Nephron progenitor cell (in vitro differentiated cells): ENCODE measurements around the gene DNAAF3.
"Not testable (repeated sequence)": the region's sequence is repeated elsewhere in the genome, so short reads cannot be mapped to it uniquely, and the experiment has no call there.

Experiments
- DNase-seq: peaks from one replicate; pipeline ENCODE4 v3.0.0; 2021
- H3K27ac Mint-ChIP-seq: 2 replicates; pipeline ENCODE4 v1.8.0; 2021; ENCODE audit warnings: mild to moderate bottlenecking, moderate library complexity, mixed read lengths
- H3K27me3 Mint-ChIP-seq: 2 replicates; pipeline ENCODE4 v1.8.0; 2021; ENCODE audit warnings: mild to moderate bottlenecking, low read depth, mixed read lengths; ENCODE audit not compliant: poor library complexity
- H3K36me3 Mint-ChIP-seq: 2 replicates; pipeline ENCODE4 v1.8.0; 2021; ENCODE audit warnings: low read depth, mixed read lengths
- H3K4me1 Mint-ChIP-seq: 2 replicates; pipeline ENCODE4 v1.8.0; 2021; ENCODE audit warnings: mixed read lengths
- H3K4me3 Mint-ChIP-seq: 2 replicates; pipeline ENCODE4 v1.8.0; 2021; ENCODE audit warnings: mild to moderate bottlenecking, moderate library complexity, mixed read lengths
- H3K9me3 Mint-ChIP-seq: 2 replicates; pipeline ENCODE4 v1.8.0; 2021; ENCODE audit warnings: mild to moderate bottlenecking, moderate library complexity, mixed read lengths
- CTCF ChIP-seq: fragments of 200-600 bp; sonication (generic); IDR thresholded peaks from 2 replicates; pipeline ENCODE4 v1.5.0; 2021; ENCODE audit warnings: antibody characterized with exemption

DNAAF3 gene

DNA sequence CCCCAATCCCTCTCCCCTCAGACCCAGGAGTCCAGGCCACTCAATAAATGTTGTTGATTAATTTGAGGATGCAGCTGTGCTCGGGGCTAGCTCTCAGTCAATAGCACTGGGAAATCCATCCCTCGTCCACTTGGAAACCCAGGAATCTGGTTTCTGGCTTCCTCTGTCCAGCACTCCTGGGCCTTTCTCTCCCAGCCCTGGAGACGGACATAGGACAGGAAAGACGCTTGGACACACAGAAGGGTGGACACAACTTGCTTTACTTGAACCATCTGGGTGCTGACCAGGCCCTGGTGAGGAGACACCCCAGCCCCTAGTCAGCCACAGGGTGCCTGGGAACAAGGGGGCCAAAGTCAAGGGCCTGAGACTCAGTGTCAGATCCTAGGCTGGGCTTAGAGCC lies 8.0 kb downstream of the DNAAF3 start:
- Mint-ChIP-seq H3K36me3 (peaks cover 5% of the 10 kb centered on the region), H3K9me3 (peaks cover 8% of the 10 kb centered on the region), H3K27ac (no peak overlapping the region), H3K27me3 (peaks cover 75% of the 10 kb centered on the region), H3K4me1 (peaks cover 23% of the 10 kb centered on the region), H3K4me3 (no peak overlapping the region)
- no peak for TF ChIP-seq CTCF
- DNase-seq, result no peak

GRCh38 chr19:55157064-55157908 lies 9.1 kb downstream of the DNAAF3 start, which contains the start of gene TNNI3:
Gene TNNI3, minus strand, starts transcription at chr19:55157732. Its CDS starts 143 bp downstream, at chr19:55157589.
- Mint-ChIP-seq H3K4me1 (peaks cover 23% of the 10 kb centered on the region), H3K27me3 (peaks cover 65% of the 10 kb centered on the region), H3K27ac (no peak within 1 kb of the TSS), H3K36me3 (peaks cover 5% of the 10 kb centered on the region), H3K9me3 (peaks cover 8% of the 10 kb centered on the region), H3K4me3 (peak within 1 kb of the TSS; percentile 83)
- no peak for TF ChIP-seq CTCF
- no peak for DNase-seq

GRCh38 chr19:55156202-55157063 lies 10.0 kb downstream of the DNAAF3 start:
- Mint-ChIP-seq H3K9me3 (peaks cover 14% of the 10 kb centered on the region), H3K4me3 (peak overlapping the region; percentile 83), H3K36me3 (peaks cover 10% of the 10 kb centered on the region), H3K4me1 (peaks cover 23% of the 10 kb centered on the region), H3K27me3 (peaks cover 58% of the 10 kb centered on the region), H3K27ac (no peak overlapping the region)
- DNase-seq, result peak; percentile 93
- TF ChIP-seq CTCF, result no peak

DNA sequence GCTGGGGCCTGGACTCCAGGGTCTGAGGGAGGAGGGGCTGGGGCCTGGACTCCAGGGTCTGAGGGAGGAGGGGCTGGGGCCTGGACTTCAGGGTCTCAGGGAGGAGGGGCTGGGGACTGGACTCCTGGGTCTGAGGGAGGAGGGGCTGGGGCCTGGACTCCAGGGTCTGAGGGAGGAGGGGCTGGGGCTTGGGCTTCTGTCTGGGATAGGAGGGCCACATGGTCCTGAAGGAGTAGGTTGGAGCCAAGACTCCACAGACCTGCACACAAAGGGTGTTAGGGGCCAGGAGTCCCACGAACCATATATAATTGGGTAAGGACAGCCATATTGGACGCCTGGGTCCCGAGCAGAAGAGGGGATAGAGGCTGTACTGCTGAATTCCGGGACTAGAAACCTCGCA lies 10.6 kb downstream of the DNAAF3 start:
- peaks cover 12% of the 10 kb centered on the region for H3K36me3 Mint-ChIP-seq
- H3K4me3 Mint-ChIP-seq, result peak overlapping the region; percentile 83
- not testable (repeated sequence) for H3K27ac Mint-ChIP-seq, DNase-seq
- peaks cover 54% of the 10 kb centered on the region for H3K27me3 Mint-ChIP-seq
- H3K4me1 Mint-ChIP-seq, result peaks cover 23% of the 10 kb centered on the region
- H3K9me3 Mint-ChIP-seq, result peaks cover 14% of the 10 kb centered on the region

DNA sequence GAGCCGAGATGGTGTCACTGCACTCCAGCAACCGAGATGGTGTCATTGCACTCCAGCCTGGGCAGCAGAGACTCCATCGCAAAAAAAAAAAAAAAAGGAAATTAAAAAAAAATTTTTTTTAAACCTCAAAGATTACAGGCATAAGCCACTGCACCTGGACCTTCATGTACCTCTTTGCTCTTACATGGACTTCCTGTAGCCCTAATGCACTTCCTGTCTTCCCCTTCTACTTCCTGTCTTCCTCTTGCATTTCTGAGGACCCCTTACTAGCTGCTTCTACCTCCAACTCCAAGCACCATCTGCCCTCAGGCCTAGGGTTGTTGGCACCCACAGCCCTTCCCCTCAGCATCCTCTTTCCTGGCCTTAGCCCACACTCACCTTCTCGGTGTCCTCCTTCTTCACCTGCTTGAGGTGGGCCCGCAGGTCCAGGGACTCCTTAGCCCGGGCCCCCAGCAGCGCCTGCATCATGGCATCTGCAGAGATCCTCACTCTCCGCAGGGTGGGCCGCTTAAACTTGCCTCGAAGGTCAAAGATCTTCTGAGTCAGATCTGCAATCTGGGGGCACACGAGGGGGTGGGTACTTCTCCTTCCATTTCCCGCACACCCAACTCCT lies 12.7 kb downstream of the DNAAF3 start:
- Mint-ChIP-seq H3K9me3 (peaks cover 14% of the 10 kb centered on the region), H3K4me3 (no peak overlapping the region), H3K36me3 (peaks cover 12% of the 10 kb centered on the region), H3K4me1 (peaks cover 30% of the 10 kb centered on the region), H3K27ac (no peak overlapping the region), H3K27me3 (peaks cover 52% of the 10 kb centered on the region)
- DNase-seq, result no peak
- no peak for TF ChIP-seq CTCF

DNA sequence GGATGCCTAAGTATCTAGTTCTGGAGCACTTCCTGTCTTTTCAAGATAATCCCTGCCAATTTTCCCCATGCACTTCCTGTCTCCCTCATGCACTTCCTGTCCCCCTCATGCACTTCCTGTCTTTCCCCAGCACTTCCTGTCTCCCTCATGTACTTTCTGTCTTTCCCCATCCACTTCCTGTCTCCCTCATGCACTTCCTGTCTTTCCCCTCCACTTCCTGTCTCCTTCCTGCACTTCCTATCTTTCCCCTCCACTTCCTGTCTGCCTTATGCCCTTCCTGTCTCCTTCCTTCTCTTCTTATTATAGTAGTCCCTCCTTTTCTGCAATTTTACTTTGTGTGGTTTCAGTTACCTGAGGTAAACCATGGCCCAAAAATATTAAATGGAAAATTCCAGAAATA lies 14.4 kb downstream of the DNAAF3 start:
- Mint-ChIP-seq H3K4me3 (no peak overlapping the region), H3K27me3 (peaks cover 45% of the 10 kb centered on the region), H3K27ac (no peak overlapping the region), H3K4me1 (peaks cover 35% of the 10 kb centered on the region), H3K36me3 (peaks cover 12% of the 10 kb centered on the region), H3K9me3 (peaks cover 14% of the 10 kb centered on the region)
- no peak for DNase-seq
- TF ChIP-seq CTCF, result no peak
